NCI-H128 (cell line): Measurements from ENCODE around the gene RNF207.
A peak's percentile ranks its signal among the peaks of the same experiment; 100 is the strongest.

Experiments used
- DNase-seq: peaks from one replicate; lab custom pipeline; 2025; ENCODE audit not compliant: unreplicated experiment; lab: John Stamatoyannopoulos, UW

Gene RNF207

GRCh38 chr1:6205849-6206519 is at the start of gene RNF207:
TSS of gene RNF207 (plus strand) at chr1:6206119. CDS start at chr1:6206536, 417 bp downstream.
- DNase-seq, result no peak

- no peak for DNase-seq
Observed at GRCh38 chr1:6157132-6157527, 48.8 kb upstream of the RNF207 start.

- DNase-seq, result peak; percentile 24
Observed at GRCh38 chr1:6157528-6158174, 48.3 kb upstream of the RNF207 start.

- DNase-seq, result no peak
Observed at GRCh38 chr1:6158181-6158580, 47.7 kb upstream of the RNF207 start.

- DNase-seq, result no peak
Observed at GRCh38 chr1:6162341-6162740, 43.6 kb upstream of the RNF207 start.

- peak; percentile 40 for DNase-seq
Observed at GRCh38 chr1:6162773-6163172, 43.1 kb upstream of the RNF207 start.

- DNase-seq, result no peak
Observed at GRCh38 chr1:6163191-6163972, 42.5 kb upstream of the RNF207 start.

- DNase-seq, result no peak
Observed at GRCh38 chr1:6163973-6164617, 41.8 kb upstream of the RNF207 start.

- DNase-seq, result no peak
Observed at GRCh38 chr1:6165027-6165426, 40.9 kb upstream of the RNF207 start.

GRCh38 chr1:6165441-6165985 is 40.4 kb upstream of the RNF207 start:
- DNase-seq, result no peak

- no peak for DNase-seq
Observed at GRCh38 chr1:6166221-6166620, 39.7 kb upstream of the RNF207 start.

- DNase-seq, result no peak
Observed at GRCh38 chr1:6166655-6167390, 39.1 kb upstream of the RNF207 start.

GRCh38 chr1:6167391-6168303 is 38.3 kb upstream of the RNF207 start:
- DNase-seq, result no peak

- no peak for DNase-seq
Observed at GRCh38 chr1:6168947-6169586, 36.9 kb upstream of the RNF207 start.

- no peak for DNase-seq
Observed at GRCh38 chr1:6170116-6170741, 35.7 kb upstream of the RNF207 start.

- no peak for DNase-seq
Observed at GRCh38 chr1:6170742-6171201, 35.1 kb upstream of the RNF207 start.

- no peak for DNase-seq
Observed at GRCh38 chr1:6171548-6172124, 34.3 kb upstream of the RNF207 start.

- no peak for DNase-seq
Observed at GRCh38 chr1:6172549-6172948, 33.4 kb upstream of the RNF207 start.
